Measurements from ENCODE around the gene LOXL4.

LOXL4 gene

GRCh38 chr10:98263088-98263487 lies 4.9 kb downstream of the LOXL4 start:
- no peak for DNase-seq

- DNase-seq = no peak
Observed at GRCh38 chr10:98262571-98262970, 5.4 kb downstream of the LOXL4 start.

GRCh38 chr10:98261436-98262277 lies 6.3 kb downstream of the LOXL4 start:
- no peak for DNase-seq

GRCh38 chr10:98260752-98261151 lies 7.2 kb downstream of the LOXL4 start:
- no peak for DNase-seq

- DNase-seq = no peak
Observed at GRCh38 chr10:98260350-98260749, 7.6 kb downstream of the LOXL4 start.

GRCh38 chr10:98259606-98260315 lies 8.2 kb downstream of the LOXL4 start:
- no peak for DNase-seq

GRCh38 chr10:98258683-98259454 lies 9.1 kb downstream of the LOXL4 start:
- DNase-seq = no peak

- DNase-seq = no peak
Observed at GRCh38 chr10:98257961-98258360, 10.0 kb downstream of the LOXL4 start.

- no peak for DNase-seq
Observed at GRCh38 chr10:98257198-98257597, 10.8 kb downstream of the LOXL4 start.

GRCh38 chr10:98256692-98257091 lies 11.3 kb downstream of the LOXL4 start:
- DNase-seq = no peak

- no peak for DNase-seq
Observed at GRCh38 chr10:98255146-98255877, 12.7 kb downstream of the LOXL4 start.

GRCh38 chr10:98254234-98254974 lies 13.6 kb downstream of the LOXL4 start:
- no peak for DNase-seq

GRCh38 chr10:98253499-98253898 lies 14.5 kb downstream of the LOXL4 start:
- DNase-seq = no peak

- DNase-seq = no peak
Observed at GRCh38 chr10:98252464-98252863, 15.5 kb downstream of the LOXL4 start.

GRCh38 chr10:98251399-98251798 lies 16.6 kb downstream of the LOXL4 start:
- DNase-seq = no peak

- no peak for DNase-seq
Observed at GRCh38 chr10:98249134-98249533, 18.9 kb downstream of the LOXL4 start.

- DNase-seq = no peak
Observed at GRCh38 chr10:98248018-98248417, 20.0 kb downstream of the LOXL4 start.

- no peak for DNase-seq
Observed at GRCh38 chr10:98246911-98247805, 20.8 kb downstream of the LOXL4 start.

GRCh38 chr10:98244586-98244985 lies 23.4 kb downstream of the LOXL4 start:
- DNase-seq = no peak

GRCh38 chr10:98244141-98244540 lies 23.9 kb downstream of the LOXL4 start:
- no peak for DNase-seq

- DNase-seq = no peak
Observed at GRCh38 chr10:98242823-98243222, 25.2 kb downstream of the LOXL4 start.
